Prostate gland (tissue), 2 donors: ENCODE measurements around the gene SCGB1C1.
A peak's percentile ranks its signal among the peaks of the same experiment; 100 is the strongest.

Experiments
- CTCF ChIP-seq, 4 experiments: fragments of 200-600 bp in 2 of 4; fragments of 450-650 bp in 2 of 4; sonication (generic) in 2 of 4; IDR thresholded peaks; 1 replicate in 3 of 4; 2 replicates in 1 of 4; pipeline ENCODE4 v1.5.1; 2016 to 2019; ENCODE audit warnings: antibody characterized with exemption in 4 of 4, mild to moderate bottlenecking in 2 of 4, moderate library complexity in 2 of 4
- POLR2AphosphoS5 ChIP-seq: sonication (generic); formaldehyde crosslinking; IDR thresholded peaks from one replicate; pipeline ENCODE4 v1.6.1; 2017; ENCODE audit warnings: antibody characterized with exemption

GRCh38 chr11:208181-208916 is 15.5 kb downstream of the SCGB1C1 start:
- TF ChIP-seq CTCF (IDR thresholded peaks at IDR 0.05) (peak in 2 of 4 experiments; percentile 29 to 31), POLR2AphosphoS5 (peak; percentile 74)
